ENCODE data around the gene STARD7.
"Not testable (repeated sequence)": the region's sequence is repeated elsewhere in the genome, so short reads cannot be mapped to it uniquely, and the experiment has no call there.

The STARD7 gene

GRCh38 chr2:96163415-96163767 lies 45.2 kb downstream of the STARD7 start:
- Histone ChIP-seq H3K4me1 (ENCODE audit: insufficient read depth, low read length) (no peaks in the 10 kb centered on the region), H3K9me3 (ENCODE audit: low read length) (no peaks in the 10 kb centered on the region), H2AFZ (ENCODE audit: low read depth, low read length) (peak overlapping the region; percentile 41), H3K4me3 (ENCODE audit: low read length) (no peak overlapping the region), H3K36me3 (ENCODE audit: insufficient read depth, low read length) (no peaks in the 10 kb centered on the region), H3K27me3 (ENCODE audit: insufficient read depth, low read length) (no peaks in the 10 kb centered on the region)

GRCh38 chr2:96161898-96162297 lies 46.7 kb downstream of the STARD7 start:
- H2AFZ ChIP-seq (ENCODE audit: low read depth, low read length) = no peak overlapping the region
- H3K36me3 ChIP-seq (ENCODE audit: insufficient read depth, low read length) = no peaks in the 10 kb centered on the region
- no peaks in the 10 kb centered on the region for H3K4me1 ChIP-seq (ENCODE audit: insufficient read depth, low read length)
- no peaks in the 10 kb centered on the region for H3K9me3 ChIP-seq (ENCODE audit: low read length)
- H3K27me3 ChIP-seq (ENCODE audit: insufficient read depth, low read length) = no peaks in the 10 kb centered on the region
- no peak overlapping the region for H3K4me3 ChIP-seq (ENCODE audit: low read length)

GRCh38 chr2:96160366-96160765 lies 48.3 kb downstream of the STARD7 start:
- H2AFZ ChIP-seq (ENCODE audit: low read depth, low read length); H3K9me3 ChIP-seq (ENCODE audit: low read length); H3K4me1 ChIP-seq (ENCODE audit: insufficient read depth, low read length); H3K4me3 ChIP-seq (ENCODE audit: low read length); H3K27me3 ChIP-seq (ENCODE audit: insufficient read depth, low read length); H3K36me3 ChIP-seq (ENCODE audit: insufficient read depth, low read length): not testable (repeated sequence)

GRCh38 chr2:96159084-96159830 lies 49.4 kb downstream of the STARD7 start:
- H3K4me3 ChIP-seq (ENCODE audit: low read length) = no peak overlapping the region
- H3K4me1 ChIP-seq (ENCODE audit: insufficient read depth, low read length) = no peaks in the 10 kb centered on the region
- H3K27me3 ChIP-seq (ENCODE audit: insufficient read depth, low read length) = no peaks in the 10 kb centered on the region
- H3K9me3 ChIP-seq (ENCODE audit: low read length) = no peaks in the 10 kb centered on the region
- H3K36me3 ChIP-seq (ENCODE audit: insufficient read depth, low read length) = no peaks in the 10 kb centered on the region
- H2AFZ ChIP-seq (ENCODE audit: low read depth, low read length) = no peak overlapping the region

GRCh38 chr2:96158554-96158940 lies 50.1 kb downstream of the STARD7 start:
- H3K36me3 ChIP-seq (ENCODE audit: insufficient read depth, low read length) = no peaks in the 10 kb centered on the region
- H2AFZ ChIP-seq (ENCODE audit: low read depth, low read length) = no peak overlapping the region
- no peaks in the 10 kb centered on the region for H3K9me3 ChIP-seq (ENCODE audit: low read length)
- H3K4me3 ChIP-seq (ENCODE audit: low read length) = no peak overlapping the region
- peaks cover 5% of the 10 kb centered on the region for H3K4me1 ChIP-seq (ENCODE audit: insufficient read depth, low read length)
- H3K27me3 ChIP-seq (ENCODE audit: insufficient read depth, low read length) = no peaks in the 10 kb centered on the region

- Histone ChIP-seq H3K4me1 (ENCODE audit: insufficient read depth, low read length) (peaks cover 11% of the 10 kb centered on the region), H2AFZ (ENCODE audit: low read depth, low read length) (no peak overlapping the region), H3K9me3 (ENCODE audit: low read length) (no peaks in the 10 kb centered on the region), H3K36me3 (ENCODE audit: insufficient read depth, low read length) (no peaks in the 10 kb centered on the region), H3K4me3 (ENCODE audit: low read length) (no peak overlapping the region), H3K27me3 (ENCODE audit: insufficient read depth, low read length) (no peaks in the 10 kb centered on the region)
Measured at GRCh38 chr2:96157649-96158553, 50.7 kb downstream of the STARD7 start.

- no peaks in the 10 kb centered on the region for H3K36me3 ChIP-seq (ENCODE audit: insufficient read depth, low read length)
- no peaks in the 10 kb centered on the region for H3K27me3 ChIP-seq (ENCODE audit: insufficient read depth, low read length)
- H3K4me3 ChIP-seq (ENCODE audit: low read length) = no peak overlapping the region
- H3K4me1 ChIP-seq (ENCODE audit: insufficient read depth, low read length) = peaks cover 19% of the 10 kb centered on the region
- no peak overlapping the region for H2AFZ ChIP-seq (ENCODE audit: low read depth, low read length)
- H3K9me3 ChIP-seq (ENCODE audit: low read length) = no peaks in the 10 kb centered on the region
Measured at GRCh38 chr2:96156926-96157648, 51.5 kb downstream of the STARD7 start.

GRCh38 chr2:96156011-96156820 lies 52.4 kb downstream of the STARD7 start:
- Histone ChIP-seq H3K36me3 (ENCODE audit: insufficient read depth, low read length) (no peaks in the 10 kb centered on the region), H3K4me3 (ENCODE audit: low read length) (no peak overlapping the region), H3K4me1 (ENCODE audit: insufficient read depth, low read length) (peaks cover 22% of the 10 kb centered on the region), H2AFZ (ENCODE audit: low read depth, low read length) (no peak overlapping the region), H3K9me3 (ENCODE audit: low read length) (no peaks in the 10 kb centered on the region), H3K27me3 (ENCODE audit: insufficient read depth, low read length) (no peaks in the 10 kb centered on the region)

- no peak overlapping the region for H3K4me3 ChIP-seq (ENCODE audit: low read length)
- no peaks in the 10 kb centered on the region for H3K27me3 ChIP-seq (ENCODE audit: insufficient read depth, low read length)
- H3K36me3 ChIP-seq (ENCODE audit: insufficient read depth, low read length) = no peaks in the 10 kb centered on the region
- no peak overlapping the region for H2AFZ ChIP-seq (ENCODE audit: low read depth, low read length)
- no peaks in the 10 kb centered on the region for H3K9me3 ChIP-seq (ENCODE audit: low read length)
- peaks cover 22% of the 10 kb centered on the region for H3K4me1 ChIP-seq (ENCODE audit: insufficient read depth, low read length)
Measured at GRCh38 chr2:96154506-96155380, 53.9 kb downstream of the STARD7 start.

GRCh38 chr2:96153991-96154431 lies 54.6 kb downstream of the STARD7 start:
- no peaks in the 10 kb centered on the region for H3K36me3 ChIP-seq (ENCODE audit: insufficient read depth, low read length)
- no peak overlapping the region for H3K4me3 ChIP-seq (ENCODE audit: low read length)
- no peaks in the 10 kb centered on the region for H3K9me3 ChIP-seq (ENCODE audit: low read length)
- peaks cover 24% of the 10 kb centered on the region for H3K4me1 ChIP-seq (ENCODE audit: insufficient read depth, low read length)
- H2AFZ ChIP-seq (ENCODE audit: low read depth, low read length) = no peak overlapping the region
- H3K27me3 ChIP-seq (ENCODE audit: insufficient read depth, low read length) = no peaks in the 10 kb centered on the region

GRCh38 chr2:96153291-96153713 lies 55.3 kb downstream of the STARD7 start:
- Histone ChIP-seq H3K27me3 (ENCODE audit: insufficient read depth, low read length) (no peaks in the 10 kb centered on the region), H2AFZ (ENCODE audit: low read depth, low read length) (no peak overlapping the region), H3K4me1 (ENCODE audit: insufficient read depth, low read length) (peaks cover 30% of the 10 kb centered on the region), H3K9me3 (ENCODE audit: low read length) (no peaks in the 10 kb centered on the region), H3K36me3 (ENCODE audit: insufficient read depth, low read length) (no peaks in the 10 kb centered on the region), H3K4me3 (ENCODE audit: low read length) (no peak overlapping the region)
